Measurements from ENCODE around the gene TMEM233.
"Not testable (repeated sequence)": the region's sequence is repeated elsewhere in the genome, so short reads cannot be mapped to it uniquely, and the experiment has no call there.

The TMEM233 gene

DNA sequence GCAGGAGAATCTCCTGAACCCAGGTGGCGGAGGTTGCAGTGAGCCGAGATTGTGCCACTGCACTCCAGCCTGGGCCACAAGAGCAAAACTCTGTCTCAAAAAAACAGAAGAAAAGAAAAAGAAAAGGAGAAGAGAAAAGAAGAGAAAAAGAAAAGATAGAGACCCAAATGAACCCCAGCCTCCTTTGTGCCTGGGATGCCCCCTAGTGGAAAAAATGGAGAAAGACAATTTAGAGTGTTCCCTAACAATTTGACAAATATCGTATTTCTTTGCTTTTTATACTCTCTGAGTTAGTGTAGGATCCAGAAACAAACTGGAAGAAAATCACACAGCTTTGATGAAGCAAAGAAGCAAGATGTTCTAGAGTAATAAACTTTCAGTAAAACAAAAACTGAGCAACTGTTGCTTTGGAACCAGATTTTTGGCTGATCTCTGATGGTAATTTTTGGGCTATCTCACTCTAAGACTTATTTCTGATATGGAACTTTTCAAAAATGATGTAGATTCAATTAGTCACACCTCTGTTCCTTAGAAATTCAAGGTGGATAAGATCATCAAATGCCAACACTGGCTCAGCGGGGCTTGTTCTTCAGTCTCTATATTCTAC lies 55.7 kb downstream of the TMEM233 start:
- H3K4me1 ChIP-seq (ENCODE audit: control insufficient read depth, insufficient read depth, low read length, poor library complexity, severe bottlenecking) = no peaks in the 10 kb centered on the region
- H3K27ac ChIP-seq (ENCODE audit: insufficient read depth, low read length, poor library complexity, severe bottlenecking) = no peak overlapping the region
- DNase-seq = no peak
- no peaks in the 10 kb centered on the region for H3K36me3 ChIP-seq (ENCODE audit: control insufficient read depth, insufficient read depth, low read length)
- H3K4me3 ChIP-seq (ENCODE audit: insufficient read depth, low read depth, low read length, poor library complexity, severe bottlenecking) = no peak overlapping the region
- H3K27me3 ChIP-seq (replicated peaks; ENCODE audit: control insufficient read depth, insufficient read depth, low read length, poor library complexity, severe bottlenecking) = no peaks in the 10 kb centered on the region
- H3K9me3 ChIP-seq (ENCODE audit: control insufficient read depth, low read length) = no peaks in the 10 kb centered on the region

GRCh38 chr12:119652665-119653064 lies 59.1 kb downstream of the TMEM233 start:
- Histone ChIP-seq H3K27ac (ENCODE audit: insufficient read depth, low read length, poor library complexity, severe bottlenecking) (no peak overlapping the region), H3K36me3 (ENCODE audit: control insufficient read depth, insufficient read depth, low read length) (no peaks in the 10 kb centered on the region), H3K4me1 (ENCODE audit: control insufficient read depth, insufficient read depth, low read length, poor library complexity, severe bottlenecking) (no peaks in the 10 kb centered on the region), H3K27me3 (replicated peaks; ENCODE audit: control insufficient read depth, insufficient read depth, low read length, poor library complexity, severe bottlenecking) (no peaks in the 10 kb centered on the region), H3K4me3 (ENCODE audit: insufficient read depth, low read depth, low read length, poor library complexity, severe bottlenecking) (no peak overlapping the region), H3K9me3 (ENCODE audit: control insufficient read depth, low read length) (no peaks in the 10 kb centered on the region)
- DNase-seq = no peak

DNA sequence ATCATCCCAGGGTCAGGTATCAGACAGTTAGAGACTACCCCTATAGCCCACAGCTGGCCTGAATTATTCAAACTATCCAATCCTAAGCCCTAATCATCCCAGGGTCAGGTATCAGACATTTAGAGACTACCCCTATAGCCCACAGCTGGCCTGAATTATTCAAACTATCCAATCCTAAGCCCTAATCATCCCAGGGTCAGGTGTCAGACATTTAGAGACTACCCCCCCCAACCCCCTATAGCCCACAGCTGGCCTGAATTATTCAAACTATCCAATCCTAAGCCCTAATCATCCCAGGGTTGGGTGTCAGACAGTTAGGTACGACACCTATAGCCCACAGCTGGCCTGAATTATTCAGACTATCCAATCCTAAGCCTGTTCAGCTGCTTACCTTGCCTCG lies 63.4 kb downstream of the TMEM233 start:
- not testable (repeated sequence) for DNase-seq; H3K4me1 ChIP-seq (ENCODE audit: control insufficient read depth, insufficient read depth, low read length, poor library complexity, severe bottlenecking); H3K36me3 ChIP-seq (ENCODE audit: control insufficient read depth, insufficient read depth, low read length); H3K27me3 ChIP-seq (replicated peaks; ENCODE audit: control insufficient read depth, insufficient read depth, low read length, poor library complexity, severe bottlenecking); H3K4me3 ChIP-seq (ENCODE audit: insufficient read depth, low read depth, low read length, poor library complexity, severe bottlenecking); H3K9me3 ChIP-seq (ENCODE audit: control insufficient read depth, low read length); H3K27ac ChIP-seq (ENCODE audit: insufficient read depth, low read length, poor library complexity, severe bottlenecking)

DNA sequence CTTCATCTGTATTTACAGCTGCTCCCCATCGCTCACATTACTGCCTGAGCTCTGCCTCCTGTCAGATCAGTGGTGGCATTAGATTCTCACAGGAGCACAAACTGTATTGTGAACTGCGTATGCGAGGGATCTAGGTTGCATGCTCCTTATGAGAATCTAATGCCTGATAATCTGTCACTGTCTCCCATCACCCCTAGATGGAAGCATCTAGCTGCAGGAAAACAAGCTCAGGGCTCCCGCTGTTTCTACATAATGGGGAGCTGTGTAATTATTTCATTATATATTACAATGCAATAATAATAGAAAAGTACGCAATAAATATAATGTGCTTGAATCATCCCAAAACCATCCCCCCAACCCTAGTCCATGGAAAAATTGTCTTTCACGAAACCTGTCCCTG lies 64.6 kb downstream of the TMEM233 start:
- not testable (repeated sequence) for H3K27me3 ChIP-seq (replicated peaks; ENCODE audit: control insufficient read depth, insufficient read depth, low read length, poor library complexity, severe bottlenecking); H3K27ac ChIP-seq (ENCODE audit: insufficient read depth, low read length, poor library complexity, severe bottlenecking); DNase-seq; H3K36me3 ChIP-seq (ENCODE audit: control insufficient read depth, insufficient read depth, low read length); H3K9me3 ChIP-seq (ENCODE audit: control insufficient read depth, low read length); H3K4me1 ChIP-seq (ENCODE audit: control insufficient read depth, insufficient read depth, low read length, poor library complexity, severe bottlenecking); H3K4me3 ChIP-seq (ENCODE audit: insufficient read depth, low read depth, low read length, poor library complexity, severe bottlenecking)

GRCh38 chr12:119659289-119659897 lies 65.8 kb downstream of the TMEM233 start:
- H3K9me3 ChIP-seq (ENCODE audit: control insufficient read depth, low read length) = no peaks in the 10 kb centered on the region
- H3K27ac ChIP-seq (ENCODE audit: insufficient read depth, low read length, poor library complexity, severe bottlenecking) = no peak overlapping the region
- DNase-seq = peak in 2 of 3 donors; percentile 12 to 29
- no peak overlapping the region for H3K4me3 ChIP-seq (ENCODE audit: insufficient read depth, low read depth, low read length, poor library complexity, severe bottlenecking)
- H3K4me1 ChIP-seq (ENCODE audit: control insufficient read depth, insufficient read depth, low read length, poor library complexity, severe bottlenecking) = peaks cover 2% of the 10 kb centered on the region
- H3K36me3 ChIP-seq (ENCODE audit: control insufficient read depth, insufficient read depth, low read length) = no peaks in the 10 kb centered on the region
- H3K27me3 ChIP-seq (replicated peaks; ENCODE audit: control insufficient read depth, insufficient read depth, low read length, poor library complexity, severe bottlenecking) = no peaks in the 10 kb centered on the region

GRCh38 chr12:119660076-119660475 lies 66.5 kb downstream of the TMEM233 start:
- Histone ChIP-seq H3K27me3 (replicated peaks; ENCODE audit: control insufficient read depth, insufficient read depth, low read length, poor library complexity, severe bottlenecking) (no peaks in the 10 kb centered on the region), H3K27ac (ENCODE audit: insufficient read depth, low read length, poor library complexity, severe bottlenecking) (no peak overlapping the region), H3K9me3 (ENCODE audit: control insufficient read depth, low read length) (no peaks in the 10 kb centered on the region), H3K4me1 (ENCODE audit: control insufficient read depth, insufficient read depth, low read length, poor library complexity, severe bottlenecking) (peaks cover 2% of the 10 kb centered on the region), H3K4me3 (ENCODE audit: insufficient read depth, low read depth, low read length, poor library complexity, severe bottlenecking) (no peak overlapping the region), H3K36me3 (ENCODE audit: control insufficient read depth, insufficient read depth, low read length) (no peaks in the 10 kb centered on the region)
- no peak for DNase-seq

DNA sequence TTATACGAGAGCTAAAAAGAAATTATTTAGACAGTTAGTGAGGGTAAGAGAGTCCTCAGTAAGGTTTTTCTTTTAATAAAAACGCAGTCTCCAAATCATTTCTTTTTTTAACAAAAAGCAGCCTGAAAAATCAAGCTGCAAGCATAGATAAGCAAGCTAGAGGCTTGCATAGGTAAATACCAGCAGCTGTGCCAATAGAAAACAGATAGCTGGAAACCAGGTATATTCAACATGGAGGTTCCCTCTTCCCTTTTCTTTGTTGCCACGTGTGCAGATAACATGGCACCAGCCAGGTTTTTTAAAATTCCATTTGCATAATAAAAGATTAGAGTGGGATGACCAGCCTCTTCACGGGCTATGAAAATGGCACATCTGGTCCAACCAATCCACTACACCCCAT lies 68.3 kb downstream of the TMEM233 start:
- Histone ChIP-seq H3K9me3 (ENCODE audit: control insufficient read depth, low read length) (no peaks in the 10 kb centered on the region), H3K4me1 (ENCODE audit: control insufficient read depth, insufficient read depth, low read length, poor library complexity, severe bottlenecking) (peaks cover 4% of the 10 kb centered on the region), H3K4me3 (ENCODE audit: insufficient read depth, low read depth, low read length, poor library complexity, severe bottlenecking) (no peak overlapping the region), H3K36me3 (ENCODE audit: control insufficient read depth, insufficient read depth, low read length) (no peaks in the 10 kb centered on the region), H3K27me3 (replicated peaks; ENCODE audit: control insufficient read depth, insufficient read depth, low read length, poor library complexity, severe bottlenecking) (no peaks in the 10 kb centered on the region), H3K27ac (ENCODE audit: insufficient read depth, low read length, poor library complexity, severe bottlenecking) (no peak overlapping the region)
- no peak for DNase-seq

GRCh38 chr12:119664642-119665041 lies 71.1 kb downstream of the TMEM233 start:
- H3K4me3 ChIP-seq (ENCODE audit: insufficient read depth, low read depth, low read length, poor library complexity, severe bottlenecking) = no peak overlapping the region
- H3K27ac ChIP-seq (ENCODE audit: insufficient read depth, low read length, poor library complexity, severe bottlenecking) = no peak overlapping the region
- H3K36me3 ChIP-seq (ENCODE audit: control insufficient read depth, insufficient read depth, low read length) = no peaks in the 10 kb centered on the region
- H3K9me3 ChIP-seq (ENCODE audit: control insufficient read depth, low read length) = no peaks in the 10 kb centered on the region
- H3K27me3 ChIP-seq (replicated peaks; ENCODE audit: control insufficient read depth, insufficient read depth, low read length, poor library complexity, severe bottlenecking) = no peaks in the 10 kb centered on the region
- DNase-seq = no peak
- H3K4me1 ChIP-seq (ENCODE audit: control insufficient read depth, insufficient read depth, low read length, poor library complexity, severe bottlenecking) = peaks cover 8% of the 10 kb centered on the region

DNA sequence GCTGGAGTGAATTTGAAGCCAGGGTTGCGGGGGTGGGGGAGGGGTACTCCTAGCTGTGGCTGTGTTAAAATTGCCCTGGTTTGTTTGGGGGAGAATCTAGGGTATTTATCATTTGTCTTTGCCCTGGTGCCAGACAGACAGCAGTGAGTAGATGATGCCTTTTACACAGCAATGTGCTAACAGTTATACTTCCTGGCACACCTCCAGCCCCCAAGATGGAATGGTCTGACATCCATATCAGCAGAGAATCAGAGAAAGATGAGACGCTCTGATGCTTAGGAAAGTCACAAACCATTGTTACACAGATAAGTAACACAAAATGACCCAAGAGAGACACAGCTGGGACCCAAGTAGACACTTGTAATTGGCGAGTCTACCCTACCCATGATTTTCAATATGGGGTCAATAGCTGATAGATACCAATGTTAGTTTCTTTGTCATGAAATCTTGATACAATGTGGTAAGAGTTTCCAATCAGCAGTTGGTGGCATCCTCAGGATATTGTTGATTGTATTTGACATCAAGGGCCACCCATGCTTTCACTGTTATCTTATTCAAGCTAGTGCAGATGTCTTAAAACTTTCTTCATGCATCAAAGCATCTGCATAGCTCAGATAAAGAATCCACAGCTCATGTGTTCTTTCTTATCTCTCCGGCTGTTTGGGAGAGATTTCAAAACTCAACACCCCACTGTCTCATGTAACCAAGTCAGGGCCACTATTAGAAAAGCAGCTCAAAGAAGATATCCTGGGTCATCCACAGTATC lies 71.8 kb downstream of the TMEM233 start:
- Histone ChIP-seq H3K36me3 (ENCODE audit: control insufficient read depth, insufficient read depth, low read length) (no peaks in the 10 kb centered on the region), H3K4me3 (ENCODE audit: insufficient read depth, low read depth, low read length, poor library complexity, severe bottlenecking) (no peak overlapping the region), H3K27ac (ENCODE audit: insufficient read depth, low read length, poor library complexity, severe bottlenecking) (no peak overlapping the region), H3K9me3 (ENCODE audit: control insufficient read depth, low read length) (no peaks in the 10 kb centered on the region), H3K4me1 (ENCODE audit: control insufficient read depth, insufficient read depth, low read length, poor library complexity, severe bottlenecking) (peaks cover 8% of the 10 kb centered on the region), H3K27me3 (replicated peaks; ENCODE audit: control insufficient read depth, insufficient read depth, low read length, poor library complexity, severe bottlenecking) (no peaks in the 10 kb centered on the region)
- no peak for DNase-seq

DNA sequence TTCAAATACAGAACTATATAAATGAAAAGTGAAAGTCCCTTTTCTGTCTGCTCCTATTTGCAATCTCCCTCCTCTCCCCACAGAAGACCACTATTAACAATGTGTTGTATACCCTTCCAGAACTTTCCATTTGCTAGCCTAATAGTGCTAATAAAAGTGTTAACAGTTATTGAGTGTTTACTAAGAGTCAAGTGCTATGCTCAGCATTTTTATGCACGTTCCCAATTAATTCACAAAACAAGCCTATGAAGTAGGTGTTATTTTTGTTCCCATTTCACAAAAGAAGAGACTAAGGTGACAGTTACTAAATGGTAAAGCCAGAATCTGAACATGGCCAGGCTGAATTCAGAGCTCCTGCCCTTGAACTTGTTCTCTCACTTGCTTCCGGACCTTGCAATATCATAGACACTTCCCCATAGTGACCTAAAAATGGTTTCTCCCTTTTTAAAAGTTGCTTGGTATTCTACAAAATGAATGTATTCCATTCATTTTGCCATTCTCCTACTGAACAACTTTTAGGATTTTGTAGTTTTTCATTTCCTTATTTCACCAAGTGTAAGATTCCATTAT lies 72.7 kb downstream of the TMEM233 start:
- Histone ChIP-seq H3K27me3 (replicated peaks; ENCODE audit: control insufficient read depth, insufficient read depth, low read length, poor library complexity, severe bottlenecking) (no peaks in the 10 kb centered on the region), H3K9me3 (ENCODE audit: control insufficient read depth, low read length) (no peaks in the 10 kb centered on the region), H3K4me3 (ENCODE audit: insufficient read depth, low read depth, low read length, poor library complexity, severe bottlenecking) (no peak overlapping the region), H3K36me3 (ENCODE audit: control insufficient read depth, insufficient read depth, low read length) (no peaks in the 10 kb centered on the region), H3K4me1 (ENCODE audit: control insufficient read depth, insufficient read depth, low read length, poor library complexity, severe bottlenecking) (peaks cover 8% of the 10 kb centered on the region), H3K27ac (ENCODE audit: insufficient read depth, low read length, poor library complexity, severe bottlenecking) (no peak overlapping the region)
- DNase-seq = no peak
